ENCODE data around the gene STAT2. TPM values are rescaled to one million over a fixed set of nuclear protein-coding genes. Genes with fewer than 3 reads are reported as not detected.
A peak's percentile ranks its signal among the peaks of the same experiment; 100 is the strongest.
"Not testable (repeated sequence)": the region's sequence is repeated elsewhere in the genome, so short reads cannot be mapped to it uniquely, and the experiment has no call there.

The STAT2 gene
- 199 TPM for total RNA-seq
- long read RNA-seq, transcript STAT2-207 (11 exons, 3,278 nt) = major isoform, 5 of 53 reads
- long read RNA-seq, partial matches to known transcripts = 21 of 53 reads
- long read RNA-seq, other reads (novel, unspliced or antisense) = 27 of 53 reads

GRCh38 chr12:56359851-56360767, at the start of gene STAT2:
Gene STAT2, minus strand, starts transcription at chr12:56360107. Its CDS starts 3,536 bp downstream, at chr12:56356571.
- intact Hi-C loops (cut with DNase I) = no loop called here
- H3K9me3 ChIP-seq = no peaks in the 10 kb centered on the region
- H3K27me3 ChIP-seq = no peaks in the 10 kb centered on the region
- DNase-seq (peak; percentile 100), ATAC-seq (peak; percentile 99)
- peak within 1 kb of the TSS; percentile 98 for H3K27ac ChIP-seq
- peaks cover 22% of the 10 kb centered on the region for H3K4me1 ChIP-seq
- TF ChIP-seq CTCF (IDR thresholded peaks at IDR 0.05) = no peak
- H3K36me3 ChIP-seq = peaks cover 18% of the 10 kb centered on the region
- H3K4me3 ChIP-seq = peak within 1 kb of the TSS; percentile 94

- ATAC-seq = no peak
- Histone ChIP-seq H3K27me3 (no peaks in the 10 kb centered on the region), H3K36me3 (no peaks in the 10 kb centered on the region), H3K9me3 (no peaks in the 10 kb centered on the region), H3K4me1 (no peaks in the 10 kb centered on the region), H3K27ac (no peak overlapping the region), H3K4me3 (no peak overlapping the region)
- intact Hi-C loops (cut with DNase I) = no loop called here
- DNase-seq = no peak
- TF ChIP-seq CTCF (IDR thresholded peaks at IDR 0.05) = no peak
Measured at GRCh38 chr12:56408799-56409417, 49.0 kb upstream of the STAT2 start.

GRCh38 chr12:56404227-56404626, 44.3 kb upstream of the STAT2 start:
- H3K9me3 ChIP-seq; H3K4me1 ChIP-seq; H3K36me3 ChIP-seq; DNase-seq; ATAC-seq; H3K27ac ChIP-seq; H3K27me3 ChIP-seq; H3K4me3 ChIP-seq; intact Hi-C loops (cut with DNase I): not testable (repeated sequence)

- H3K36me3 ChIP-seq; H3K4me1 ChIP-seq; H3K27me3 ChIP-seq; DNase-seq; intact Hi-C loops (cut with DNase I); H3K9me3 ChIP-seq; H3K27ac ChIP-seq; H3K4me3 ChIP-seq; ATAC-seq: not testable (repeated sequence)
Measured at GRCh38 chr12:56401612-56402011, 41.7 kb upstream of the STAT2 start.

GRCh38 chr12:56401125-56401524, 41.2 kb upstream of the STAT2 start:
- H3K36me3 ChIP-seq; H3K27ac ChIP-seq; H3K4me1 ChIP-seq; DNase-seq; H3K9me3 ChIP-seq; intact Hi-C loops (cut with DNase I); H3K4me3 ChIP-seq; ATAC-seq; H3K27me3 ChIP-seq: not testable (repeated sequence)

GRCh38 chr12:56399466-56399865, 39.6 kb upstream of the STAT2 start:
- H3K36me3 ChIP-seq; DNase-seq; intact Hi-C loops (cut with DNase I); H3K4me1 ChIP-seq; H3K4me3 ChIP-seq; H3K27me3 ChIP-seq; H3K9me3 ChIP-seq; H3K27ac ChIP-seq; ATAC-seq: not testable (repeated sequence)

GRCh38 chr12:56398324-56398723, 38.4 kb upstream of the STAT2 start:
- no peak for TF ChIP-seq CTCF (IDR thresholded peaks at IDR 0.05)
- ATAC-seq (no peak), DNase-seq (no peak)
- Histone ChIP-seq H3K4me3 (no peak overlapping the region), H3K27me3 (no peaks in the 10 kb centered on the region), H3K36me3 (no peaks in the 10 kb centered on the region), H3K27ac (no peak overlapping the region), H3K9me3 (peaks cover 4% of the 10 kb centered on the region), H3K4me1 (no peaks in the 10 kb centered on the region)
- intact Hi-C loops (cut with DNase I) = no loop called here
